ENCODE data around the gene UBAC2.

The UBAC2 gene

GRCh38 chr13:99340638-99341037 is 140.0 kb downstream of the UBAC2 start:
- no peak for DNase-seq (ENCODE audit: low read depth)

GRCh38 chr13:99341969-99342722 is 141.5 kb downstream of the UBAC2 start:
- no peak for DNase-seq (ENCODE audit: low read depth)

- DNase-seq (ENCODE audit: low read depth): no peak
Observed at GRCh38 chr13:99342723-99343315, 142.2 kb downstream of the UBAC2 start.

- no peak for DNase-seq (ENCODE audit: low read depth)
Observed at GRCh38 chr13:99344610-99345208, 144.1 kb downstream of the UBAC2 start.

GRCh38 chr13:99345345-99345744 is 144.7 kb downstream of the UBAC2 start:
- no peak for DNase-seq (ENCODE audit: low read depth)

GRCh38 chr13:99346335-99347042 is 145.8 kb downstream of the UBAC2 start:
- DNase-seq (ENCODE audit: low read depth): no peak

- DNase-seq (ENCODE audit: low read depth): no peak
Observed at GRCh38 chr13:99347335-99347878, 146.8 kb downstream of the UBAC2 start.

- DNase-seq (ENCODE audit: low read depth): no peak
Observed at GRCh38 chr13:99347911-99348451, 147.3 kb downstream of the UBAC2 start.

GRCh38 chr13:99350191-99350590 is 149.5 kb downstream of the UBAC2 start:
- DNase-seq (ENCODE audit: low read depth): no peak

- DNase-seq (ENCODE audit: low read depth): no peak
Observed at GRCh38 chr13:99351772-99352171, 151.1 kb downstream of the UBAC2 start.

GRCh38 chr13:99352351-99353245 is 151.9 kb downstream of the UBAC2 start:
- no peak for DNase-seq (ENCODE audit: low read depth)

- no peak for DNase-seq (ENCODE audit: low read depth)
Observed at GRCh38 chr13:99353246-99353600, 152.6 kb downstream of the UBAC2 start.

GRCh38 chr13:99353836-99354235 is 153.2 kb downstream of the UBAC2 start:
- no peak for DNase-seq (ENCODE audit: low read depth)

GRCh38 chr13:99354371-99354951 is 153.8 kb downstream of the UBAC2 start:
- DNase-seq (ENCODE audit: low read depth): no peak

- no peak for DNase-seq (ENCODE audit: low read depth)
Observed at GRCh38 chr13:99355267-99356011, 154.8 kb downstream of the UBAC2 start.

GRCh38 chr13:99356012-99356261 is 155.3 kb downstream of the UBAC2 start:
- DNase-seq (ENCODE audit: low read depth): no peak

GRCh38 chr13:99356262-99357091 is 155.8 kb downstream of the UBAC2 start:
- DNase-seq (ENCODE audit: low read depth): no peak

GRCh38 chr13:99357131-99357596 is 156.5 kb downstream of the UBAC2 start:
- no peak for DNase-seq (ENCODE audit: low read depth)

- no peak for DNase-seq (ENCODE audit: low read depth)
Observed at GRCh38 chr13:99357941-99358340, 157.3 kb downstream of the UBAC2 start.

Data from activated T-helper 9 cell treated with anti-CD3 and anti-CD28 coated beads, Interleukin-2, amount 50 U/mL, for 16 hours (primary cell).